Astrocyte (in vitro differentiated cells and primary cell): Measurements from ENCODE around the gene KSR2. TPM values are rescaled to one million over a fixed set of nuclear protein-coding genes. Genes with fewer than 3 reads are reported as not detected.

Experiments
- DNase-seq: peaks from one replicate; pipeline ENCODE4 v3.0.0-alpha.2; 2010; ENCODE audit warnings: low read depth
- FAIRE-seq: peaks from 2 replicates; lab custom pipeline; 2011; peaks lifted over from hg19 to GRCh38; lab: Jason Lieb, UNC
- H2AFZ ChIP-seq: 2 replicates; pipeline ENCODE4 v1.6.0; 2012; ENCODE audit warnings: low read depth, low read length, inconsistent platforms
- H3K27ac ChIP-seq: 2 replicates; pipeline ENCODE4 v1.5.1; 2011; ENCODE audit warnings: low read depth, low read length, inconsistent platforms
- H3K27me3 ChIP-seq: 2 replicates; pipeline ENCODE4 v1.6.0; 2011; ENCODE audit warnings: low read length, inconsistent platforms; ENCODE audit not compliant: insufficient read depth
- H3K36me3 ChIP-seq: 2 replicates; pipeline ENCODE4 v1.5.1; 2011; ENCODE audit warnings: low read length, inconsistent platforms; ENCODE audit not compliant: insufficient read depth
- H3K4me1 ChIP-seq: 2 replicates; pipeline ENCODE4 v1.5.1; 2011; ENCODE audit warnings: low read length, inconsistent platforms; ENCODE audit not compliant: insufficient read depth
- H3K4me2 ChIP-seq: 2 replicates; pipeline ENCODE4 v1.6.0; 2012; ENCODE audit warnings: low read length, inconsistent platforms
- H3K4me3 ChIP-seq: 2 replicates; pipeline ENCODE4 v1.5.1; 2011; ENCODE audit warnings: low read depth, mild to moderate bottlenecking, low read length, inconsistent platforms; ENCODE audit not compliant: insufficient read depth
- H3K79me2 ChIP-seq: 2 replicates; pipeline ENCODE4 v1.6.0; 2012; ENCODE audit warnings: mild to moderate bottlenecking, low read length, inconsistent platforms; ENCODE audit not compliant: insufficient read depth
- H3K9ac ChIP-seq: 2 replicates; pipeline ENCODE4 v1.6.0; 2012; ENCODE audit warnings: mild to moderate bottlenecking, low read length, inconsistent platforms
- H3K9me3 ChIP-seq: 2 replicates; pipeline ENCODE4 v1.5.1; 2012; ENCODE audit warnings: low read depth, mild to moderate bottlenecking, low read length, inconsistent platforms; ENCODE audit not compliant: insufficient read depth
- H4K20me1 ChIP-seq: 2 replicates; pipeline ENCODE4 v1.6.0; 2012; ENCODE audit warnings: low read length, inconsistent platforms; ENCODE audit not compliant: insufficient read depth
- H3K27ac Mint-ChIP-seq: one replicate; pipeline ENCODE4 v1.8.0; 2021; ENCODE audit warnings: mild to moderate bottlenecking, mixed read lengths; ENCODE audit not compliant: unreplicated experiment
- H3K27me3 Mint-ChIP-seq: one replicate; pipeline ENCODE4 v1.8.0; 2021; ENCODE audit warnings: low read depth, mixed read lengths; ENCODE audit not compliant: unreplicated experiment
- H3K36me3 Mint-ChIP-seq: one replicate; pipeline ENCODE4 v1.8.0; 2021; ENCODE audit warnings: low read depth, mixed read lengths; ENCODE audit not compliant: unreplicated experiment
- H3K4me1 Mint-ChIP-seq: one replicate; pipeline ENCODE4 v1.8.0; 2021; ENCODE audit warnings: low read depth, mixed read lengths; ENCODE audit not compliant: unreplicated experiment
- H3K4me3 Mint-ChIP-seq: one replicate; pipeline ENCODE4 v1.8.0; 2021; ENCODE audit warnings: mild to moderate bottlenecking, moderate library complexity, mixed read lengths; ENCODE audit not compliant: unreplicated experiment
- H3K9me3 Mint-ChIP-seq: one replicate; pipeline ENCODE4 v1.8.0; 2021; ENCODE audit warnings: mild to moderate bottlenecking, mixed read lengths; ENCODE audit not compliant: unreplicated experiment
- CTCF ChIP-seq: IDR thresholded peaks from 2 replicates; pipeline ENCODE4 v1.5.1; 2011; ENCODE audit warnings: low read depth, mild to moderate bottlenecking, inconsistent platforms, low read length, moderate library complexity; ENCODE audit not compliant: insufficient read depth
- EZH2 ChIP-seq: IDR thresholded peaks from 2 replicates; pipeline ENCODE4 v1.6.1; 2012; ENCODE audit warnings: mild to moderate bottlenecking, low read length, inconsistent platforms; ENCODE audit not compliant: insufficient read depth
- total RNA-seq: library from RNA; stranded (reverse); gene quantifications from 2 replicates; pipeline ENCODE4 v1.2.1, GENCODE V29; 2021

KSR2 gene
- total RNA-seq, 1 donor from 2014 or later = 0.98 TPM

- H2AFZ ChIP-seq = no peak overlapping the region
- peaks cover 3% of the 10 kb centered on the region for H3K9me3 ChIP-seq
- H3K36me3 ChIP-seq = no peaks in the 10 kb centered on the region
- H3K27ac Mint-ChIP-seq = no peak overlapping the region
- H3K27ac ChIP-seq = no peak overlapping the region
- DNase-seq = no peak
- no peaks in the 10 kb centered on the region for H3K4me1 ChIP-seq
- H3K27me3 Mint-ChIP-seq = peaks cover 24% of the 10 kb centered on the region
- no peak for TF ChIP-seq CTCF
- TF ChIP-seq EZH2 = no peak
- H3K4me2 ChIP-seq = no peak overlapping the region
- H3K36me3 Mint-ChIP-seq = peaks cover 3% of the 10 kb centered on the region
- no peak for FAIRE-seq
- H3K9me3 Mint-ChIP-seq = no peaks in the 10 kb centered on the region
- H3K4me1 Mint-ChIP-seq = no peaks in the 10 kb centered on the region
- H3K79me2 ChIP-seq = no peaks in the 10 kb centered on the region
- no peak overlapping the region for H3K4me3 Mint-ChIP-seq
- no peak overlapping the region for H3K4me3 ChIP-seq
- H4K20me1 ChIP-seq = no peaks in the 10 kb centered on the region
- no peaks in the 10 kb centered on the region for H3K27me3 ChIP-seq
- H3K9ac ChIP-seq = no peak overlapping the region
These were observed 451.5 kb downstream of the KSR2 start for GRCh38 chr12:117517219-117517739.

DNA sequence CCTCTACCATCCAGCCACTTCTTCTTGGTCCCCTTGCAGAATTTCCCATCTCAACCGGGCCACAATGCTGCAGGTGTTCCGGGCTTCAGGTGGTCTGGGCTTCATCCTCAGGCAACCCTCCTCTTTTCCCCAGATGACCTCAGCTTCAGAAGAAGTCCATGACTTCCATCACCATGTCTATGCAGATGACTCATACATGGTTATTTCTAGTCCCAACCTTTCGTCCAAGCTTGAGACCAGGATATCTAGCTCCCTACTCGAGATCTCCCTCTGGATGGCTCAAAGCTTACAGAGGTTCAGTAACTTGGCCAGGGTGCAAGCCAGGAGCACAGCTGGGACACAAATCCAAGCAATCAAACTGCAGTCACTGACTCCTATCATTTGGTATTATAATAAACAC, 452.8 kb downstream of the KSR2 start:
- TF ChIP-seq CTCF (no peak), EZH2 (no peak)
- H3K4me1 Mint-ChIP-seq = no peaks in the 10 kb centered on the region
- H3K4me3 Mint-ChIP-seq = no peak overlapping the region
- no peaks in the 10 kb centered on the region for H3K4me1 ChIP-seq
- H3K36me3 ChIP-seq = no peaks in the 10 kb centered on the region
- no peak overlapping the region for H3K4me3 ChIP-seq
- no peak for DNase-seq
- no peak for FAIRE-seq
- H3K4me2 ChIP-seq = no peak overlapping the region
- H3K79me2 ChIP-seq = no peaks in the 10 kb centered on the region
- H3K27ac ChIP-seq = no peak overlapping the region
- no peak overlapping the region for H2AFZ ChIP-seq
- H3K9me3 Mint-ChIP-seq = no peaks in the 10 kb centered on the region
- peaks cover 22% of the 10 kb centered on the region for H3K27me3 Mint-ChIP-seq
- H3K27ac Mint-ChIP-seq = no peak overlapping the region
- H3K36me3 Mint-ChIP-seq = peaks cover 3% of the 10 kb centered on the region
- H4K20me1 ChIP-seq = no peaks in the 10 kb centered on the region
- peaks cover 3% of the 10 kb centered on the region for H3K9me3 ChIP-seq
- no peaks in the 10 kb centered on the region for H3K27me3 ChIP-seq
- no peak overlapping the region for H3K9ac ChIP-seq

GRCh38 chr12:117514016-117514415, 454.8 kb downstream of the KSR2 start:
- TF ChIP-seq CTCF = no peak
- no peak for TF ChIP-seq EZH2
- H3K79me2 ChIP-seq = no peaks in the 10 kb centered on the region
- Mint-ChIP-seq H3K9me3 (no peaks in the 10 kb centered on the region), H3K27me3 (peaks cover 18% of the 10 kb centered on the region), H3K27ac (no peak overlapping the region), H3K36me3 (peaks cover 3% of the 10 kb centered on the region), H3K4me3 (no peak overlapping the region), H3K4me1 (no peaks in the 10 kb centered on the region)
- peaks cover 3% of the 10 kb centered on the region for H3K9me3 ChIP-seq
- no peak overlapping the region for H2AFZ ChIP-seq
- FAIRE-seq = no peak
- H3K27me3 ChIP-seq = no peaks in the 10 kb centered on the region
- H3K36me3 ChIP-seq = no peaks in the 10 kb centered on the region
- no peak overlapping the region for H3K9ac ChIP-seq
- DNase-seq = no peak
- H3K27ac ChIP-seq = no peak overlapping the region
- no peak overlapping the region for H3K4me2 ChIP-seq
- H3K4me3 ChIP-seq = no peak overlapping the region
- no peaks in the 10 kb centered on the region for H3K4me1 ChIP-seq
- no peaks in the 10 kb centered on the region for H4K20me1 ChIP-seq
